Liver (tissue), 9 donors: ENCODE measurements around the gene ERC1. TPM values are rescaled to one million over a fixed set of nuclear protein-coding genes. Genes with fewer than 3 reads are reported as not detected.

Source experiments
- DNase-seq: peaks from one replicate; pipeline ENCODE4 v3.0.0-alpha.2; 2017; ENCODE audit warnings: low spot score
- H3K27ac ChIP-seq, 2 donors: one replicate each; pipeline ENCODE4 v1.7.0; 2013; ENCODE audit warnings: inconsistent platforms in 2 of 2, low read length in 2 of 2, control low read depth in 1 of 2, low read depth in 1 of 2, mild to moderate bottlenecking in 1 of 2
- H3K27me3 ChIP-seq, 4 donors: one replicate each; pipeline versions ENCODE4 v1.6.1 to v1.7.0; 2013; ENCODE audit warnings: low read length in 3 of 4, inconsistent platforms in 1 of 4, mild to moderate bottlenecking in 1 of 4, moderate library complexity in 1 of 4; ENCODE audit not compliant: control insufficient read depth in 4 of 4, insufficient read depth in 4 of 4
- H3K36me3 ChIP-seq, 4 donors: one replicate each; pipeline versions ENCODE4 v1.6.1 to v1.7.0; 2013; ENCODE audit warnings: low read length in 3 of 4, mild to moderate bottlenecking in 3 of 4, low read depth in 1 of 4, moderate library complexity in 1 of 4; ENCODE audit not compliant: control insufficient read depth in 4 of 4, insufficient read depth in 3 of 4
- H3K4me1 ChIP-seq, 4 donors: one replicate each; pipeline versions ENCODE4 v1.6.1 to v1.7.0; 2013; ENCODE audit warnings: low read length in 3 of 4, mild to moderate bottlenecking in 3 of 4, moderate library complexity in 1 of 4; ENCODE audit not compliant: control insufficient read depth in 4 of 4, insufficient read depth in 4 of 4
- H3K4me3 ChIP-seq, 3 donors: one replicate each; pipeline versions ENCODE4 v1.6.1 to v1.7.0; 2013; ENCODE audit warnings: low read length in 3 of 3, control low read depth in 1 of 3, low read depth in 1 of 3, mild to moderate bottlenecking in 1 of 3
- H3K9ac ChIP-seq, 2 donors: one replicate each; pipeline ENCODE4 v1.7.0; 2013; ENCODE audit warnings: low read length in 2 of 2, mild to moderate bottlenecking in 2 of 2, moderate library complexity in 2 of 2, control low read depth in 1 of 2, low read depth in 1 of 2
- H3K9me3 ChIP-seq, 4 donors: one replicate each; pipeline versions ENCODE4 v1.6.1 to v1.7.0; 2013; ENCODE audit warnings: low read length in 3 of 4; ENCODE audit not compliant: control insufficient read depth in 4 of 4
- ATF3 ChIP-seq: IDR thresholded peaks from 2 replicates; pipeline ENCODE4 v1.6.1; 2016; ENCODE audit warnings: antibody characterized with exemption
- CTCF ChIP-seq: fragments of 150-350 bp; IDR thresholded peaks from 2 replicates; pipeline ENCODE4 v1.5.1; 2017; ENCODE audit warnings: improper control_type of control experiment, low read depth, low read length; ENCODE audit not compliant: missing input control
- EGR1 ChIP-seq, 2 donors: IDR thresholded peaks; 2 replicates each; pipeline ENCODE4 v1.6.1; 2016 to 2018; ENCODE audit warnings: antibody characterized with exemption in 2 of 2, low read depth in 2 of 2
- FOXA2 ChIP-seq: IDR thresholded peaks from 2 replicates; pipeline ENCODE4 v1.6.1; 2016; ENCODE audit warnings: antibody characterized with exemption
- GABPA ChIP-seq, 2 donors: IDR thresholded peaks in 1 of 2; conservative IDR thresholded peaks in 1 of 2; 2 replicates each; pipeline ENCODE4 v1.6.1; 2016; ENCODE audit warnings: antibody characterized with exemption in 2 of 2, mild to moderate bottlenecking in 1 of 2, moderate library complexity in 1 of 2
- HNF4A ChIP-seq, 2 donors: conservative IDR thresholded peaks; 2 replicates each; pipeline ENCODE4 v1.6.1; 2016; ENCODE audit warnings: antibody characterized with exemption in 2 of 2, mild to moderate bottlenecking in 2 of 2
- HNF4G ChIP-seq: IDR thresholded peaks from 2 replicates; pipeline ENCODE4 v1.6.1; 2016; ENCODE audit warnings: antibody characterized with exemption
- JUND ChIP-seq, 2 donors: IDR thresholded peaks; 2 replicates each; pipeline ENCODE4 v1.6.1; 2016; ENCODE audit warnings: antibody characterized with exemption in 2 of 2
- MAX ChIP-seq: IDR thresholded peaks from 2 replicates; pipeline ENCODE4 v1.6.1; 2016; ENCODE audit warnings: antibody characterized with exemption
- NR2F2 ChIP-seq: IDR thresholded peaks from 2 replicates; pipeline ENCODE4 v1.6.1; 2016; ENCODE audit warnings: antibody characterized with exemption
- RAD21 ChIP-seq, 2 donors: IDR thresholded peaks; 2 replicates each; pipeline ENCODE4 v1.6.1; 2016; ENCODE audit warnings: antibody characterized with exemption in 2 of 2, mild to moderate bottlenecking in 2 of 2
- RXRA ChIP-seq, 2 donors: IDR thresholded peaks; 2 replicates each; pipeline ENCODE4 v1.6.1; 2017 to 2018; ENCODE audit warnings: antibody characterized with exemption in 2 of 2, mild to moderate bottlenecking in 1 of 2
- SP1 ChIP-seq: IDR thresholded peaks from 2 replicates; pipeline ENCODE4 v1.6.1; 2018; ENCODE audit warnings: antibody characterized with exemption, mild to moderate bottlenecking
- TAF1 ChIP-seq: conservative IDR thresholded peaks from 2 replicates; pipeline ENCODE4 v1.6.1; 2016; ENCODE audit warnings: antibody characterized with exemption, mild to moderate bottlenecking
- YY1 ChIP-seq: IDR thresholded peaks from 2 replicates; pipeline ENCODE4 v1.6.1; 2016; ENCODE audit warnings: antibody characterized with exemption, mild to moderate bottlenecking
- ZBTB33 ChIP-seq: IDR thresholded peaks from 2 replicates; pipeline ENCODE4 v1.6.1; 2016; ENCODE audit warnings: antibody characterized with exemption
- WGBS: extraction: QIAGEN DNeasy Blood & Tissue Kit; methylation state at CpG from one replicate; pipeline ENCODE4 v1.1.7; 2013; 5-methylcytosine and 5-hydroxymethylcytosine counted together
- polyA plus RNA-seq, 2 donors: library from polyadenylated mRNA; stranded (reverse) in 1 of 2; unstranded in 1 of 2; fragments of 200-250 nt in 1 of 2; fragments of >200 nt in 1 of 2; fragmentation: Nextera tagmentation in 1 of 2; extraction: Ambion mirVana in 1 of 2; gene quantifications; one replicate each; pipeline versions ENCODE4 v1.2.1 to v1.2.3, GENCODE V29; 2013 to 2015
- total RNA-seq, 2 donors: library from RNA; depleted of rRNA; stranded (reverse); fragments of >200 nt; gene quantifications; one replicate each; pipeline ENCODE4 v1.2.3, GENCODE V29; 2014
- donor health status: healthy.
- donor health status: healthy.
- donor health status: healthy.
- donor health status: healthy.
- donor health status: healthy.

The ERC1 gene
- total and polyA plus RNA-seq, 4 donors, result 6.2 to 50.2 (median 10.3) TPM

GRCh38 chr12:1542599-1542998 lies 551.6 kb downstream of the ERC1 start:
- peaks cover 0 to 4% (median 0%) of the 10 kb centered on the region in 4 donors for H3K4me1 ChIP-seq
- WGBS, result 88% methylated on average over 7 of the region's 7 CpGs
- H3K36me3 ChIP-seq, result no peaks in the 10 kb centered on the region
- no peak overlapping the region for H3K27ac ChIP-seq
- H3K9ac ChIP-seq, result no peak overlapping the region
- H3K9me3 ChIP-seq, result peaks cover 0 to 3% (median 0%) of the 10 kb centered on the region in 4 donors
- H3K4me3 ChIP-seq, result no peak overlapping the region
- H3K27me3 ChIP-seq, result peaks cover 0 to 4% (median 0%) of the 10 kb centered on the region in 4 donors
- DNase-seq, result no peak
- TF ChIP-seq ATF3, result no peak
- no peak for TF ChIP-seq JUND (IDR thresholded peaks at IDR 0.05)
- no peak for TF ChIP-seq YY1
- no peak for TF ChIP-seq NR2F2
- no peak for TF ChIP-seq HNF4A (conservative IDR thresholded peaks at IDR 0.05)
- no peak for TF ChIP-seq RAD21 (IDR thresholded peaks at IDR 0.05)
- TF ChIP-seq HNF4G, result no peak
- TF ChIP-seq GABPA (IDR thresholded peaks at IDR 0.05 in 1 of 2, conservative IDR thresholded peaks at IDR 0.05 in 1 of 2), result no peak
- TF ChIP-seq FOXA2, result no peak
- TF ChIP-seq RXRA (IDR thresholded peaks at IDR 0.05), result no peak
- TF ChIP-seq CTCF, result no peak
- no peak for TF ChIP-seq TAF1
- no peak for TF ChIP-seq ZBTB33
- TF ChIP-seq EGR1 (IDR thresholded peaks at IDR 0.05; ENCODE audit: low read depth in 2 of 2), result no peak
- TF ChIP-seq MAX, result no peak

- H3K4me3 ChIP-seq, result no peak overlapping the region
- H3K4me1 ChIP-seq, result peaks cover 0 to 4% (median 0%) of the 10 kb centered on the region in 4 donors
- peaks cover 0 to 3% (median 0%) of the 10 kb centered on the region in 4 donors for H3K9me3 ChIP-seq
- H3K27ac ChIP-seq, result no peak overlapping the region
- DNase-seq, result no peak
- no peaks in the 10 kb centered on the region for H3K36me3 ChIP-seq
- no peaks in the 10 kb centered on the region for H3K27me3 ChIP-seq
- TF ChIP-seq SP1, result no peak
- TF ChIP-seq RAD21 (IDR thresholded peaks at IDR 0.05), result peak; percentile 81 to 84
- peak; percentile 42 for TF ChIP-seq CTCF
- no peak for TF ChIP-seq EGR1 (IDR thresholded peaks at IDR 0.05; ENCODE audit: low read depth in 2 of 2)
- H3K9ac ChIP-seq, result no peak overlapping the region
- WGBS, result 44% methylated on average over 7 of the region's 7 CpGs
Measured at GRCh38 chr12:1544996-1545700, 554.1 kb downstream of the ERC1 start.

Other genes starting within 250 kb of the ERC1 start
- gene WNK1, start 238.6 kb upstream of the ERC1 start, total RNA-seq, result 100 to 1,000 TPM in 1 of 2 donors, 10 to 100 TPM in 1; 78.9 to 299 TPM
- gene WNK1, start 238.6 kb upstream of the ERC1 start, polyA plus RNA-seq, result 10 to 100 TPM; 22.4 to 28.7 TPM
- 10 to 100 TPM in 1 of 2 donors, 1 to 10 TPM in 1; 9.3 to 14.2 TPM for gene RAD52, start 41.5 kb upstream of the ERC1 start, total RNA-seq
- gene RAD52, start 41.5 kb upstream of the ERC1 start, polyA plus RNA-seq, result 1 to 10 TPM; 3.7 to 4.0 TPM